Ovary (tissue), 9 donors: ENCODE measurements around the gene ANXA10. TPM values are rescaled to one million over a fixed set of nuclear protein-coding genes. Genes with fewer than 3 reads are reported as not detected.

Experiments used
- DNase-seq, 5 donors: peaks; one replicate each; pipeline ENCODE4 v3.0.0-alpha.2; 2019 to 2020
- H3K27ac ChIP-seq, 2 donors: fragments of 200-600 bp; one replicate each; pipeline versions ENCODE4 v1.5.1 to v1.8.0; 2019 to 2022
- H3K27me3 ChIP-seq: fragments of 200-600 bp; one replicate; pipeline ENCODE4 v1.8.0; 2022
- H3K36me3 ChIP-seq: fragments of 200-600 bp; sonication (generic); one replicate; pipeline ENCODE4 v1.5.1; 2019
- H3K4me1 ChIP-seq: one replicate; pipeline ENCODE4 v1.8.1; 2013; ENCODE audit warnings: mild to moderate bottlenecking, moderate library complexity; ENCODE audit not compliant: insufficient read depth
- H3K4me3 ChIP-seq: fragments of 200-600 bp; sonication (generic); one replicate; pipeline ENCODE4 v1.5.1; 2017
- H3K9me3 ChIP-seq, 2 donors: fragments of 200-600 bp in 1 of 2; sonication (generic) in 1 of 2; one replicate each; pipeline versions ENCODE4 v1.5.1 to v1.8.1; 2013 to 2019; ENCODE audit warnings: mild to moderate bottlenecking in 1 of 2, moderate library complexity in 1 of 2
- EP300 ChIP-seq: sonication (generic); formaldehyde crosslinking; IDR thresholded peaks from one replicate; pipeline ENCODE4 v1.6.1; 2017; ENCODE audit warnings: antibody characterized with exemption
- POLR2A ChIP-seq: fragments of 450-650 bp; IDR thresholded peaks from one replicate; pipeline ENCODE4 v1.6.1; 2017; ENCODE audit warnings: antibody characterized with exemption, mild to moderate bottlenecking, moderate library complexity
- WGBS, 3 donors: extraction: QIAGEN DNeasy Blood & Tissue Kit in 1 of 3; methylation state at CpG; one replicate each; pipeline versions ENCODE4 v1.1.5 to v1.1.7; 2013 to 2017; 5-methylcytosine and 5-hydroxymethylcytosine counted together
- intact Hi-C, 4 donors: fragments of 100-400 bp; cut with DNase I; formaldehyde crosslinking; loops; one replicate each; pipeline versions ENCODE4 v1.11.0 to v1.15.1; 2022 to 2023
- polyA plus RNA-seq, 2 donors: library from polyadenylated mRNA; stranded (reverse); fragments of 200-250 nt in 1 of 2; fragments of 350-450 nt in 1 of 2; fragmentation: Illumina TruSeq in 1 of 2; extraction: RNeasy Lipid Tissue Mini Kit (QIAGEN cat#74804) in 1 of 2; gene quantifications; one replicate each; pipeline ENCODE4 v1.2.3, GENCODE V29; 2013 to 2014
- total RNA-seq, 7 donors: library from RNA; depleted of rRNA in 2 of 7; stranded (reverse); fragments of >200 nt in 2 of 7; fragmentation: NEBNext Ultra II Directional in 3 of 7; extraction: Animal tissue kit (Norgen Biotek cat#: 25700) in 3 of 7; gene quantifications; one replicate each; pipeline versions ENCODE4 v1.1.0 to v1.2.4, GENCODE V29; 2016 to 2023
- TF ChIP-seq, protein P1 (sequence below), 3 donors: fragments of 450-650 bp in 2 of 3; fragments of 200-600 bp in 1 of 3; IDR thresholded peaks; one replicate each; pipeline versions ENCODE4 v1.5.1 to v1.8.0; 2016 to 2022; ENCODE audit warnings: antibody characterized with exemption in 3 of 3, mild to moderate bottlenecking in 1 of 3
- donor health status: DM: no; HTN: no; CAD: no; lungs with moderate emphysema.
- donor health status: DM: no; HTN: no; CAD: no.
- donor health status: Bipolar disorder and iron deficiency.
- donor health status: DM: yes; HTN: yes; CAD: no.
- donor health status: DM: no; HTN: no; CAD: no.
- donor health status: DM: yes; HTN: yes; CAD: no.

ANXA10 gene
- total and polyA plus RNA-seq, 9 donors, result 0.08 to 0.47 (median 0.28) TPM; not detected in 6

- Histone ChIP-seq H3K27me3 (no peaks in the 10 kb centered on the region), H3K4me3 (no peak overlapping the region), H3K9me3 (no peaks in the 10 kb centered on the region), H3K27ac (no peak overlapping the region), H3K36me3 (no peaks in the 10 kb centered on the region), H3K4me1 (no peaks in the 10 kb centered on the region)
- no peak for TF ChIP-seq POLR2A
- no peak for TF ChIP-seq EP300
- TF ChIP-seq, protein P1, sequence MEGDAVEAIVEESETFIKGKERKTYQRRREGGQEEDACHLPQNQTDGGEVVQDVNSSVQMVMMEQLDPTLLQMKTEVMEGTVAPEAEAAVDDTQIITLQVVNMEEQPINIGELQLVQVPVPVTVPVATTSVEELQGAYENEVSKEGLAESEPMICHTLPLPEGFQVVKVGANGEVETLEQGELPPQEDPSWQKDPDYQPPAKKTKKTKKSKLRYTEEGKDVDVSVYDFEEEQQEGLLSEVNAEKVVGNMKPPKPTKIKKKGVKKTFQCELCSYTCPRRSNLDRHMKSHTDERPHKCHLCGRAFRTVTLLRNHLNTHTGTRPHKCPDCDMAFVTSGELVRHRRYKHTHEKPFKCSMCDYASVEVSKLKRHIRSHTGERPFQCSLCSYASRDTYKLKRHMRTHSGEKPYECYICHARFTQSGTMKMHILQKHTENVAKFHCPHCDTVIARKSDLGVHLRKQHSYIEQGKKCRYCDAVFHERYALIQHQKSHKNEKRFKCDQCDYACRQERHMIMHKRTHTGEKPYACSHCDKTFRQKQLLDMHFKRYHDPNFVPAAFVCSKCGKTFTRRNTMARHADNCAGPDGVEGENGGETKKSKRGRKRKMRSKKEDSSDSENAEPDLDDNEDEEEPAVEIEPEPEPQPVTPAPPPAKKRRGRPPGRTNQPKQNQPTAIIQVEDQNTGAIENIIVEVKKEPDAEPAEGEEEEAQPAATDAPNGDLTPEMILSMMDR (IDR thresholded peaks at IDR 0.05), result no peak
- DNase-seq, result no peak
- whole genome bisulfite sequencing, 3 donors, result 52 to 71% (median 57%) methylated on average over 6 of the region's 6 CpGs
- intact Hi-C loops, result no loop called here
Observed at GRCh38 chr4:168167714-168168284, 75.5 kb downstream of the ANXA10 start.

DNA sequence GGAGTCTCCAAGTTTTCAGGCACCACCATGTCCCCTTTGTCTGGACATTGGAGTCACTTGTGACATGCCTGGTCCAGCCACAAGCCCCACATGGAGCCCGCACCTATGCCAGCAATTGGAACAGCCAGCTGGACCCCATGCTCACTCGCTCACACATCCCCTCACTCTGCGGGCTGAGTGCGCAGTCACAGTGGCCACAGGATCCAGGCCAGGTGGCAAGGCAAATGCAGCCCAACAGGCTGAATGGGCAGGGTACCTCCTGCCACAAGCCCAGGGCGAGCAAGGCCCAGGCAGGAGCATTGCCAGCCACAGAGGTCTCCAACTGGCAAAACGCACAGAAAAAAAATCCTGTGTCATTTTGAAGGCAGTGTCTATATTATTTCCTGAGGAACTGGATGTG, 82.0 kb downstream of the ANXA10 start:
- Histone ChIP-seq H3K4me1 (no peaks in the 10 kb centered on the region), H3K36me3 (no peaks in the 10 kb centered on the region), H3K4me3 (no peak overlapping the region), H3K27me3 (no peaks in the 10 kb centered on the region), H3K9me3 (no peaks in the 10 kb centered on the region), H3K27ac (no peak overlapping the region)
- TF ChIP-seq EP300, result no peak
- no peak for TF ChIP-seq POLR2A
- TF ChIP-seq, protein P1 (IDR thresholded peaks at IDR 0.05), result no peak
- DNase-seq, result no peak
- intact Hi-C loops, result no loop called here
- WGBS, 3 donors, result 90 to 97% (median 96%) methylated on average over 6 of the region's 6 CpGs

- no peaks in the 10 kb centered on the region for H3K4me1 ChIP-seq
- WGBS, 3 donors, result 89 to 95% (median 92%) methylated on average over 5 of the region's 5 CpGs
- no peak overlapping the region for H3K27ac ChIP-seq
- no peaks in the 10 kb centered on the region for H3K9me3 ChIP-seq
- no peaks in the 10 kb centered on the region for H3K36me3 ChIP-seq
- no peaks in the 10 kb centered on the region for H3K27me3 ChIP-seq
- intact Hi-C loops, result no loop called here
- no peak for DNase-seq
- TF ChIP-seq, protein P1 (IDR thresholded peaks at IDR 0.05), result no peak
- TF ChIP-seq EP300 (no peak), POLR2A (no peak)
- no peak overlapping the region for H3K4me3 ChIP-seq
Observed at GRCh38 chr4:168177546-168178149, 85.3 kb downstream of the ANXA10 start.

DNA sequence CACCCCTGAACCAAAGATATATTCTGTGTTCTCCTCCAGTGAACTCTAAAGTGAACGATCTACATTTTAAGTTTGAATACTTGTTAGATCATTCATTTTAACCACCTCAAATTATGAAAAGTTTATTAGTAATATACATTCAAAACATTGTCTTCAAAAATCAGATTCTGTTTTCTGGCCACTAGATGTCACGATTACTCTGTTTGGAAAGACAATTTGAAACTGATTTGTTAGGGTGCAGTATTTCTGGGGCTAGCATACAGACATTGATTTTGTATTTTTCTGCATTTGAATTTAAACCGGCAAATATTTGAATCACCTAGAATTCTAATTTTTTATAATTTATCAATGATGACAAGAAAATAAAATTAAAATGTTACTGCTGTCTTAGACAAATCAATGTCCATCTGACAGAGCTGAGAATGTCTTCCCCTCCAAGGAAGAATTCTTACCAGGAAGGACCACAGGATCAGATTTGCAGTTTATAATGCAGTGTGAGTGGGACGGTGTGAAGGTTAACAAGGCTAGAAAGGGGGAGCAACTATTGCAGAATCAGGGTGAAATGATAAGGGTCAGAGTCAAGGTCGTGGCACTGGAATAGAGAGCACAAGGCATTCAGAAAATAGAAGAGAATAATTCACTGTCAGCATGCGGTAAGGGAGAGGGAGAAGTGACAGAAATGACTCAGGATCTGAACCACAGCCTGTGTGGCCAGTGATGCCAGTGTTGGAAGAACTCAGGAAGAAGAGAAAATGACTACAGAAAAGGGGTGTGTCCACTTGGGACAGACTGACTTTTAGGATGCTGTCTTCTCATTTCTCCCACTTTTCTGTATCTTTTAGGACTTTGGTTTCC, 91.6 kb downstream of the ANXA10 start:
- no peaks in the 10 kb centered on the region for H3K9me3 ChIP-seq

More for the DNA sequence above, 91.6 kb downstream of the ANXA10 start:
- WGBS, 3 donors, result 28 to 32% (median 31%) methylated on average over 6 of the region's 6 CpGs
- Histone ChIP-seq H3K36me3 (no peaks in the 10 kb centered on the region), H3K27me3 (no peaks in the 10 kb centered on the region), H3K4me3 (no peak overlapping the region), H3K4me1 (no peaks in the 10 kb centered on the region), H3K27ac (no peak overlapping the region)
- intact Hi-C loops, result no loop called here
- TF ChIP-seq POLR2A, result no peak
- TF ChIP-seq, protein P1 (IDR thresholded peaks at IDR 0.05), result no peak
- no peak for TF ChIP-seq EP300
- no peak for DNase-seq
